GM18499 (cell line): Measurements from ENCODE around the gene REG1B.
"Not testable (repeated sequence)": the region's sequence is repeated elsewhere in the genome, so short reads cannot be mapped to it uniquely, and the experiment has no call there.

Source experiments
- ATAC-seq: cut with Tn5 transposase; IDR thresholded peaks from one replicate; pipeline ENCODE4 v1.9.1; 2021; ENCODE audit warnings: moderate number of reproducible peaks; ENCODE audit not compliant: insufficient read depth, unreplicated experiment

REG1B gene

GRCh38 chr2:79085382-79085781 is 2.4 kb downstream of the REG1B start:
- no peak for ATAC-seq

DNA sequence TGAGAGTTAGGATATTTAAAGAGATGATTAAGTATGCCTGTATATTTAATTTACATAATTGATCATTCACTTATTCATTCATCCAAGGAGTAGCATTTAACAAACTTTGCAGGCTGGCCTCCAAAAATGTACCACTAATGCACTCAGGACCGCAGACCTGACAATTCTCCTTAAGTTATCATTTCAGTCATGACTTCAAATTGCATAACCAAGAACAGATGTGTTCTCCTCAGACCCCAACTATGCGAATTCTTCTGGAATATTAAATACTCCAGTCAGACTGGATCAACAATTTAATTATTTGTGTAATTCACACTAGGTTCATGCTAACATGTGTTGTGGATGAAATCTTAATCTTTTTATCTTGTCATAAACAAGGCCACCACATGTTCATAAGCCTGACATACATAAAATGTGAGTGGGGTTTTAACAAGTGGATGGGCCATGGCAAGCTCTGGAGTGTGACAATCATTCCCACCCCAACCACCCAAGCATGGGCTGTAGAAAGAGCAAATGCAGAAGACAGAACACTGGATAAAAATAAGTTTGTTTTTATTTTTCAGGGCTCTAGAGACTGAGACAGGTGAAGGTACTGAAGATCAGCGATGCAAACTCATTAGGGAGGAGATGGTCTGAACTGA is 3.2 kb downstream of the REG1B start:
- ATAC-seq = no peak

DNA sequence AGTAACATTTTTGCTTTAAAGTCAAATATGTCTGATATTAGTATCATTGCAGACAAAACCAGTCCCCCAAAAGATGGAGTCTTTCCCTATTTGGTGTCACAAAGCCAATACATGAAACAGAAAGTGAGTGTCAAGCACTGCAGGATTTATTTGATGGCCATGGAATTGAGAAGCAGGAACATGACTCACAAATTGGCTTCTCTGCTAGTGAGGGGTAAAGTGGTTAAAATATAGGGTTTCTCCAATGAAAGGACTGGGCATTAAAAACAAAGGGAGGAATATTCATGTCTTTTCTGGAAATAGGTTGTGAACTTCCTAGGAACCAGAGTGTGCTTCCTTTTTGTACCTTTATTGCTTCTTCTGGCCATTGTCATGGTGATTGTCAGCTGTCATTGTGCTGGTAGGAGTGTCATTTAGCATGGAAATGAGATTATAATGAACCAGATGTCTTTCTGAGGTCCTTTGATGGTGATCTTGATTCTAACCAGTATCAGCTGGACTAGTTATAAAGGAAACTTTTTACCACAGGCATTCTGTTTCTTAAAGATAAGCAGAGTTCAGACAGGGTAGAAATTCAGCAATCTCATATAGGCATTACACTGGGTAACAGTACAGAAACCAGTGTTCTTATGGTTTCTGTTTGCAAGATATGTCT is 4.1 kb downstream of the REG1B start:
- no peak for ATAC-seq

DNA sequence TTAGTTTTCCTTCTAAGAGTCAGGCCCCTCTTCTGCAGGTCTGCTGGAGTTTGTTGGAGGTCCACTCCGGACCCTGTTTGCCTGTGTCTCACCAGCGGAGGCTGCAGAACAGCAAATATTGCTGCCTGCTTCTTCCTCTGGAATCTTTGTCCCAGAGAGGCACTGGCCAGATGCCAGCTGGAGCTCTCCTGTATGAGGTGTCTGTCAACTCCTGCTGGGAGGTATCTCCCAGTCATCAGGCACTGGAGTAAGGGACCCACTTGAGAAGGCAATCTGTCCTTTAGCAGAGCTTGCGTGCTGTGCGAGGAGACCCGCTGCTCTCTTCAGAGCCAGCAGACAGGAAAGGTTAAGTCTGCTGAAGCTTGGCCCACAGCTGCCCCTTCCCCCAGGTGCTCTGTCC is 4.8 kb downstream of the REG1B start:
- ATAC-seq = no peak

GRCh38 chr2:79071078-79071477 is 16.7 kb downstream of the REG1B start:
- ATAC-seq = no peak

DNA sequence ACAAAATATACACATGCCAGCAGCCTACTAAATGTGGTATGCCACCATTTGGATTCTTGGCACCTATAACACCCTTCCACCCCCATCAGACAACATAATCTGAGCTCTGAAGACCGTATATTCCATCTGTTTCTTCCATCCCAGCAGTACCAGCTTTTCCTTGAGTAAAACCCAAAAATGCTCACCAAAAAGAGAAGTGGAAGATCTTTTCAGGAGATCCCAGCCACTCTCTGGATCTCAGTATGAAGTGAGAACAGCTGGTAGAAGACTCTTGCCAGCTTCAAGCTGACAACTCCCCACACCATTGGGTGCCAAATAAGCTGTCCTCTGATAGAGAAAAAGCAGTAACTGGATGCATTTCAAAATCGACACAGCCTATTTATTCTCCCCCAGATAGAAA is 22.6 kb downstream of the REG1B start:
- ATAC-seq = no peak

- ATAC-seq = not testable (repeated sequence)
Measured at GRCh38 chr2:79054769-79055168, 33.0 kb downstream of the REG1B start.

GRCh38 chr2:79053486-79053885 is 34.3 kb downstream of the REG1B start:
- not testable (repeated sequence) for ATAC-seq

DNA sequence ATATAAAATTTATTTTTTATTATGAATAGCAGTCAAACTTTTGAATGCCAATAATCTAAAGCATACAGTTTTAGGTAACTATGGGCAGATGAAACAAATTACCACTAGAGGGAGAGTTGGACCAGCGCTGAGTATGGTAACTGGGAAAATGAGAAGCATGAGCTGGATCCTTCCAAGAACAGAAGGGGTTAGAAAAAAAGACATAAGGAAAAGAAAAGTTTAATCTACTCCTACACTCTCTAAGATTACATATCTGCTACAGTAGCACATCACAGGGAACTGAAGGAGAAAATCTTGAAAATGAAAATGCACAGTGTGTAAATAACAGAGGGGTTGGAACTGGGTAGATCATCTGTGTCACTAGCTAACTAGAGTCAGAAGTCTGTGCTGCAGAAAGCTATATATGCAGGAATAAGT is 46.8 kb downstream of the REG1B start:
- ATAC-seq = no peak

DNA sequence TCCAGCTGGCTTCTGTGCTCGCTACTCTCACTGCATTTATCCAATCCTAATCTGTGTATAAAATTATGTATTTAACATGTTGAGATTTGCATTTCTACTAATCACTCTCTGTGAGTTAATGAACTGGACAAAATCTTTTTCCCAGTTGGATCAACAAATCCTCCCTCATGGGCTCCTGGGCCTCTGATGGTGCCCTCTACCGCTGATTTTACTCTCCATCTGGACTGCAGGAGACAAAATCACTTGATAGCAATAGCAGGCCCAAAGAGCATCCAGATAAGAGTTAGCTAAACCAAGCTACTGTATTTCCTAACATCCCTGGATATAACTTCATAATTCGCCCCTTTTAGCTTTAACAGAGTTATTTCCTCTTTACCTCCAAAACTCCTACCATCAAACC is 47.8 kb downstream of the REG1B start:
- no peak for ATAC-seq
